HG02885 (cell line): Measurements from ENCODE around the gene GLB1L.

ENCODE experiments used
- ATAC-seq: cut with Tn5 transposase; IDR thresholded peaks from one replicate; pipeline ENCODE4 v1.9.1; 2021; ENCODE audit warnings: mild to moderate bottlenecking; ENCODE audit not compliant: unreplicated experiment, poor library complexity

Gene GLB1L

GRCh38 chr2:219253753-219254589 is 8.7 kb upstream of the GLB1L start, which contains the start of gene TUBA4A:
Gene TUBA4A (minus strand): TSS chr2:219253918. CDS start chr2:219253858, 60 bp downstream.
- ATAC-seq: peak; percentile 67

- ATAC-seq: no peak
Measured at GRCh38 chr2:219252900-219253752, 7.9 kb upstream of the GLB1L start, which contains the start of gene TUBA4B. Gene TUBA4B (plus strand): TSS chr2:219253243. CDS start chr2:219253408, 165 bp downstream.

GRCh38 chr2:219252570-219252899 is 7.3 kb upstream of the GLB1L start:
- ATAC-seq: no peak

- no peak for ATAC-seq
Measured at GRCh38 chr2:219252084-219252483, 6.8 kb upstream of the GLB1L start.

GRCh38 chr2:219251656-219252055 is 6.4 kb upstream of the GLB1L start:
- no peak for ATAC-seq

- ATAC-seq: no peak
Measured at GRCh38 chr2:219250049-219250781, 5.0 kb upstream of the GLB1L start.

GRCh38 chr2:219249203-219249980 is 4.1 kb upstream of the GLB1L start:
- ATAC-seq: no peak

GRCh38 chr2:219248845-219249202 is 3.6 kb upstream of the GLB1L start:
- ATAC-seq: no peak

- no peak for ATAC-seq
Measured at GRCh38 chr2:219247678-219248642, 2.7 kb upstream of the GLB1L start.

- no peak for ATAC-seq
Measured at GRCh38 chr2:219246559-219246958, 1.3 kb upstream of the GLB1L start.

GRCh38 chr2:219245899-219246230 is 621 bp upstream of the GLB1L start:
- no peak for ATAC-seq

- ATAC-seq: no peak
Measured at GRCh38 chr2:219244789-219245147, 476 bp downstream of the GLB1L start.

GRCh38 chr2:219243291-219243761 is 1.9 kb downstream of the GLB1L start:
- no peak for ATAC-seq

- ATAC-seq: no peak
Measured at GRCh38 chr2:219234331-219234730, 10.9 kb downstream of the GLB1L start.

GRCh38 chr2:219230059-219230540 is 15.1 kb downstream of the GLB1L start:
- ATAC-seq: no peak

- peak; percentile 97 for ATAC-seq
Measured at GRCh38 chr2:219229305-219230058, 15.8 kb downstream of the GLB1L start, which contains the start of the genes ANKZF1 and ATG9A. Gene ANKZF1 (plus strand): TSS chr2:219229806. CDS start chr2:219230258, 452 bp downstream. Gene ATG9A (minus strand): TSS chr2:219229636. CDS start chr2:219228024, 1,612 bp downstream.

- peak; percentile 17 for ATAC-seq
Measured at GRCh38 chr2:219228911-219229304, 16.3 kb downstream of the GLB1L start.
